CD8-positive, alpha-beta memory T cell (primary cell): ENCODE results near the gene CHST11. TPM values are rescaled to one million over a fixed set of nuclear protein-coding genes. Genes with fewer than 3 reads are reported as not detected.

Experiments used
- CTCF ChIA-PET: fragments of 350-600 bp; sonication (Branson Sonifier 250); formaldehyde crosslinking; loops from one replicate; lab custom pipeline; 2021; ENCODE audit warnings: antibody characterized with exemption; lab: Charles Lee
- POLR2A ChIA-PET: fragments of 350-600 bp; sonication (Branson Sonifier 250); formaldehyde crosslinking; loops from one replicate; lab custom pipeline; 2021; ENCODE audit warnings: antibody characterized with exemption; lab: Charles Lee
- DNase-seq, 5 donors: peaks; one replicate each; pipeline versions ENCODE4 v3.0.0 to v3.0.0-alpha.2; 2020 to 2022; ENCODE audit warnings: mixed read lengths in 1 of 5
- H3K27ac ChIP-seq: one replicate; pipeline ENCODE4 v1.7.0; 2013; ENCODE audit warnings: low read depth, mild to moderate bottlenecking, low read length, moderate library complexity
- H3K27me3 ChIP-seq: 2 replicates; pipeline ENCODE4 v1.7.0; 2013; ENCODE audit warnings: low read length, mild to moderate bottlenecking; ENCODE audit not compliant: insufficient read depth, poor library complexity, severe bottlenecking
- H3K36me3 ChIP-seq: 2 replicates; pipeline ENCODE4 v1.7.0; 2013; ENCODE audit warnings: mild to moderate bottlenecking, low read length, moderate library complexity; ENCODE audit not compliant: insufficient read depth
- H3K4me1 ChIP-seq: 2 replicates; pipeline ENCODE4 v1.7.0; 2013; ENCODE audit warnings: mild to moderate bottlenecking, low read length, moderate library complexity; ENCODE audit not compliant: insufficient read depth
- H3K4me3 ChIP-seq: 2 replicates; pipeline ENCODE4 v1.7.0; 2013; ENCODE audit warnings: mild to moderate bottlenecking, low read length
- H3K9me3 ChIP-seq: 2 replicates; pipeline ENCODE4 v1.7.0; 2013; ENCODE audit warnings: mild to moderate bottlenecking, low read length
- H3K27ac Mint-ChIP-seq, 8 donors: one replicate each; pipeline ENCODE4 v1.8.0; 2020 to 2021; ENCODE audit warnings: mixed read lengths in 8 of 8, mild to moderate bottlenecking in 6 of 8, inconsistent platforms in 3 of 8, moderate library complexity in 3 of 8
- H3K27me3 Mint-ChIP-seq, 2 donors: one replicate each; pipeline ENCODE4 v1.8.0; 2020 to 2021; ENCODE audit warnings: mixed read lengths in 2 of 2, mild to moderate bottlenecking in 1 of 2, moderate library complexity in 1 of 2
- H3K36me3 Mint-ChIP-seq, 3 donors: one replicate each; pipeline ENCODE4 v1.8.0; 2020 to 2021; ENCODE audit warnings: mixed read lengths in 3 of 3, inconsistent platforms in 1 of 3, mild to moderate bottlenecking in 1 of 3
- H3K4me1 Mint-ChIP-seq, 3 donors: one replicate each; pipeline ENCODE4 v1.8.0; 2020 to 2021; ENCODE audit warnings: mixed read lengths in 3 of 3, inconsistent platforms in 1 of 3, mild to moderate bottlenecking in 1 of 3
- H3K4me3 Mint-ChIP-seq, 7 donors: one replicate each; pipeline ENCODE4 v1.8.0; 2020 to 2021; ENCODE audit warnings: mixed read lengths in 7 of 7, mild to moderate bottlenecking in 6 of 7, moderate library complexity in 4 of 7, inconsistent platforms in 2 of 7
- H3K9me3 Mint-ChIP-seq, 5 donors: one replicate each; pipeline ENCODE4 v1.8.0; 2020 to 2022; ENCODE audit warnings: mixed read lengths in 5 of 5, mild to moderate bottlenecking in 3 of 5, moderate library complexity in 2 of 5, inconsistent platforms in 1 of 5
- polyA plus RNA-seq: library from polyadenylated mRNA; unstranded; fragments of 300-500 nt; fragmentation: Illumina TruSeq; gene quantifications from one replicate; pipeline ENCODE4 v1.2.3, GENCODE V29; 2021
- total RNA-seq, 2 experiments: library from RNA; stranded (reverse); gene quantifications; one replicate each; pipeline ENCODE4 v1.2.3, GENCODE V29; 2021

Gene CHST11
- total and polyA plus RNA-seq, 3 experiments from 2014 or later: 47.8 to 76.8 (median 51.5) TPM

DNA sequence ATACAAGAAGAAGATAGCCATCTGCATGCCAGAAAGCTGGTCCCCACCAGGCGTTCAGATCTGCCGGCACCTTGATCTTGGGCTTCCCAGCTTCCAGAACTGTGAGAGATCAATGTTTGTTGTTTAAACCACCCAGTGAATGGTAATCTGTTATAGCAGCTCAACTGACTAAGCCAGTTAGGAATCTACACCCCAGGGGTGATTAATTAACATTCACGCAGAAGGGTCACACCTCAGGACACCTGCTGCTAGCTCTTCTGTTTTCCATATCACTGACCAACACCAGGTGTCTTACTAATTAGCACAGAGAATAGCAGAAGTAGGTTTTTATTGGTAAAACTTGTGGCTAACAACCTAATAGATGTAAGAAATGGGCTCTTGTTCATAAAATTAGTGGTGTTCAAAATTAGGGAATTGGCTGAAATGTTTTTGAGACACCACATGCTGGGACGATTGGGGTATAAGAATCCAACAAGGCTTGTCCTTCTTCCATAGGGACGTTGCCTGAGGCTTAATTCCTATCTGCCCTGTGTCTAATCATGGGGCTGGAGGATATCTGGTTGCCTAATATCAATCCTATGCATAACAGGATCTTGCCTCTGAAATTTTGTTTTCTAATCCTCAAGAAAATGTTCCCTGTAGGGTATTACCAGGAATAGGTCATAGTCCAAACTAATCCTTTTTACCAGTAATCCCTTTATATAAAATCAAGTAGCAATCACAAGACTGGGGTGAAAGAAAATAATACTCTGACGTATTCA lies 42.0 kb upstream of the CHST11 start:
- no peaks in the 10 kb centered on the region for H3K4me1 Mint-ChIP-seq
- H3K27ac ChIP-seq: no peak overlapping the region
- H3K4me1 ChIP-seq: no peaks in the 10 kb centered on the region
- POLR2A ChIA-PET: no interaction called here
- H3K4me3 Mint-ChIP-seq: no peak overlapping the region
- H3K27me3 ChIP-seq: no peaks in the 10 kb centered on the region
- H3K4me3 ChIP-seq: no peak overlapping the region
- H3K36me3 Mint-ChIP-seq: no peaks in the 10 kb centered on the region
- peaks cover 0 to 4% of the 10 kb centered on the region in 2 donors for H3K27me3 Mint-ChIP-seq
- H3K9me3 Mint-ChIP-seq: no peaks in the 10 kb centered on the region
- CTCF ChIA-PET: no interaction called here
- H3K27ac Mint-ChIP-seq: no peak overlapping the region
- no peaks in the 10 kb centered on the region for H3K9me3 ChIP-seq
- DNase-seq: no peak
- H3K36me3 ChIP-seq: no peaks in the 10 kb centered on the region

- Histone ChIP-seq H3K36me3 (no peaks in the 10 kb centered on the region), H3K9me3 (no peaks in the 10 kb centered on the region), H3K4me1 (no peaks in the 10 kb centered on the region), H3K27ac (no peak overlapping the region), H3K4me3 (no peak overlapping the region), H3K27me3 (no peaks in the 10 kb centered on the region)
- DNase-seq: no peak
- Mint-ChIP-seq H3K27ac (no peak overlapping the region), H3K27me3 (peaks cover 0 to 4% of the 10 kb centered on the region in 2 donors), H3K4me1 (no peaks in the 10 kb centered on the region), H3K36me3 (no peaks in the 10 kb centered on the region), H3K9me3 (no peaks in the 10 kb centered on the region), H3K4me3 (no peak overlapping the region)
- ChIA-PET CTCF (no interaction called here), POLR2A (no interaction called here)
These were observed 41.3 kb upstream of the CHST11 start for GRCh38 chr12:104415342-104415980.

DNA sequence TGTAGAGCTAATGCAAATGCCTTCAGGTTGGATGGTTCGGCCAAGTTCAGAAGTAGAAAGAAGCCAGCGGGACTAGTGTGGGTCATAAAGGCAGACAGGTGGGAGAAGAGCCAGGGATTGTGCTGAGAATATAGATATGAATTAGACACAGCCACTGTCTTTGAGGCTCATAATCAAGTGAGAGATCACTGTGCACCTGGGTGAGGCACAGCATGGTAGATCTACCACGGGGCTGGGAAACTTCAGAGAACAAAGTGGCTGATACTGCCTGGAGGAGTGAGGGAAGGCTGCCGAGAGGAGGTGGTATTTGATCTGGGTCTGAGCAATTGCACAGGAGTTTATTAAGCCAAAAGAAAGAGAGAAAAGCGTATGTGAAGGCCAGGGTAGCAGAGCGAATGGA lies 40.6 kb upstream of the CHST11 start:
- CTCF ChIA-PET: no interaction called here
- H3K9me3 Mint-ChIP-seq: no peaks in the 10 kb centered on the region

GRCh38 chr12:104416585-104416984 lies 40.2 kb upstream of the CHST11 start:
- CTCF ChIA-PET: no interaction called here
- Mint-ChIP-seq H3K4me1 (peaks cover 7 to 9% (median 8%) of the 10 kb centered on the region in 3 donors), H3K36me3 (no peaks in the 10 kb centered on the region), H3K27me3 (peaks cover 0 to 4% of the 10 kb centered on the region in 2 donors), H3K4me3 (no peak overlapping the region), H3K27ac (no peak overlapping the region), H3K9me3 (no peaks in the 10 kb centered on the region)
- no peak for DNase-seq
- Histone ChIP-seq H3K4me3 (no peak overlapping the region), H3K27ac (no peak overlapping the region), H3K9me3 (no peaks in the 10 kb centered on the region), H3K27me3 (no peaks in the 10 kb centered on the region), H3K36me3 (no peaks in the 10 kb centered on the region), H3K4me1 (no peaks in the 10 kb centered on the region)
- POLR2A ChIA-PET: no interaction called here

More for the DNA sequence above, 40.6 kb upstream of the CHST11 start:
- H3K36me3 Mint-ChIP-seq: no peaks in the 10 kb centered on the region
- peaks cover 4 to 5% (median 5%) of the 10 kb centered on the region in 3 donors for H3K4me1 Mint-ChIP-seq
- H3K36me3 ChIP-seq: no peaks in the 10 kb centered on the region
- H3K4me3 ChIP-seq: no peak overlapping the region
- POLR2A ChIA-PET: no interaction called here
- no peak overlapping the region for H3K27ac ChIP-seq
- H3K9me3 ChIP-seq: no peaks in the 10 kb centered on the region
- H3K27me3 ChIP-seq: no peaks in the 10 kb centered on the region
- no peak overlapping the region for H3K4me3 Mint-ChIP-seq
- no peak overlapping the region for H3K27ac Mint-ChIP-seq
- H3K27me3 Mint-ChIP-seq: peaks cover 0 to 4% of the 10 kb centered on the region in 2 donors
- no peak for DNase-seq
- no peaks in the 10 kb centered on the region for H3K4me1 ChIP-seq

- no peak for DNase-seq
- H3K4me1 Mint-ChIP-seq: peaks cover 7 to 9% (median 8%) of the 10 kb centered on the region in 3 donors
- H3K27ac Mint-ChIP-seq: no peak overlapping the region
- no peak overlapping the region for H3K4me3 Mint-ChIP-seq
- CTCF ChIA-PET: interaction anchor here (2.4 kb wide), 1 partner anchor 38 kb away, joined by 6 read pairs; no protein-coding TSS in a partner anchor
- no peak overlapping the region for H3K4me3 ChIP-seq
- H3K4me1 ChIP-seq: no peaks in the 10 kb centered on the region
- no peaks in the 10 kb centered on the region for H3K9me3 ChIP-seq
- no peaks in the 10 kb centered on the region for H3K9me3 Mint-ChIP-seq
- no peaks in the 10 kb centered on the region for H3K27me3 Mint-ChIP-seq
- POLR2A ChIA-PET: interaction anchor here (0.6 kb wide), 1 partner anchor 129 kb away, joined by 5 read pairs; no protein-coding TSS in a partner anchor
- H3K27ac ChIP-seq: no peak overlapping the region
- H3K36me3 Mint-ChIP-seq: no peaks in the 10 kb centered on the region
- no peaks in the 10 kb centered on the region for H3K36me3 ChIP-seq
- H3K27me3 ChIP-seq: no peaks in the 10 kb centered on the region
These were observed 37.0 kb upstream of the CHST11 start for GRCh38 chr12:104419717-104420116.

DNA sequence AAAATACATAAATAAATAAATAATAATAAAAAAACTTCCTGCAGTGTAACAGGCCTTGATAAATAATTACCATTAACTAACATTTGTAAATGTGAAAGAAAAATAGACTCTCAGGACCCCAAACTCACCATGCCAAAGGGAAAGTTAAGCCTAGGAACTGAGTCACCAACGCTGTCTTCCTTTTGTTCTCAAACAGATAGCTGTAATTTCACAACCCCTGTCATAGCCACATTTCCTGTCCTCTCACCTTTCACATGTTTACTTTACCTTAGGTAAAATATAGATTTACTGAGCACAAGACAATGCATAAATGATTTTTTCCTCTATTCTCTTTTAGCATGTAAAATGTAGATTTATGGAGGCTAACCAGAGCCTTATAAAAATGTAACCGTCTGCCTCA lies 35.9 kb upstream of the CHST11 start:
- no peaks in the 10 kb centered on the region for H3K27me3 ChIP-seq
- H3K4me3 ChIP-seq: no peak overlapping the region
- Mint-ChIP-seq H3K4me1 (peaks cover 7 to 9% (median 8%) of the 10 kb centered on the region in 3 donors), H3K9me3 (no peaks in the 10 kb centered on the region), H3K27ac (peak overlapping the region in 6 of 8 donors; percentile 8 to 90 (median 52)), H3K36me3 (no peaks in the 10 kb centered on the region), H3K4me3 (peak overlapping the region in 2 of 7 donors; percentile 41 to 44), H3K27me3 (no peaks in the 10 kb centered on the region)
- no peaks in the 10 kb centered on the region for H3K36me3 ChIP-seq
- H3K4me1 ChIP-seq: no peaks in the 10 kb centered on the region
- CTCF ChIA-PET: interaction anchor here (2.4 kb wide), 1 partner anchor 39 kb away, joined by 6 read pairs; no protein-coding TSS in a partner anchor
- POLR2A ChIA-PET: no interaction called here
- H3K27ac ChIP-seq: no peak overlapping the region
- DNase-seq: no peak
- no peaks in the 10 kb centered on the region for H3K9me3 ChIP-seq

DNA sequence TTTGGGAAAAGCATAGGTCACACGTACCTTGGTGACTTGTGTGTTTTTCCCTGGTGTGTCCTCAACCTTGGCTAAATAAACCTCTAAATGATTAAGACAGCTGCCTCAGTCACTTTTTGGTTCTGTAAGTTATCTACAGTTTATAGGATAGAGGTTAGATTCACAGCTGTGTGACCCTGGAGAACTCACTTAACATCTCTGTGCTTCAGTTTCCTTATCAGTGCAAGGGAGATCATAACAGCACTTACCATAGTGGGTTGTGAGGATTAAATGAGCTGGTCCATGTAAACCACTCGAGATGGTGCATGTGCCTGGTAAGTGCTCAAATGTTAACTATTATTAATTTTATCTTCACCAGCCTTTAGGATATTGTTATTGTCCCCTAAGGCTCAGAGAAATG lies 35.4 kb upstream of the CHST11 start:
- Histone ChIP-seq H3K9me3 (no peaks in the 10 kb centered on the region), H3K4me1 (no peaks in the 10 kb centered on the region), H3K27ac (no peak overlapping the region), H3K4me3 (no peak overlapping the region), H3K36me3 (no peaks in the 10 kb centered on the region), H3K27me3 (no peaks in the 10 kb centered on the region)
- Mint-ChIP-seq H3K36me3 (no peaks in the 10 kb centered on the region), H3K27ac (peak overlapping the region in 5 of 8 donors; percentile 8 to 90 (median 56)), H3K27me3 (no peaks in the 10 kb centered on the region), H3K9me3 (no peaks in the 10 kb centered on the region), H3K4me1 (peaks cover 7 to 13% (median 11%) of the 10 kb centered on the region in 3 donors), H3K4me3 (peak overlapping the region in 4 of 7 donors; percentile 1 to 44 (median 28))
- ChIA-PET CTCF (no interaction called here), POLR2A (no interaction called here)
- DNase-seq: no peak

DNA sequence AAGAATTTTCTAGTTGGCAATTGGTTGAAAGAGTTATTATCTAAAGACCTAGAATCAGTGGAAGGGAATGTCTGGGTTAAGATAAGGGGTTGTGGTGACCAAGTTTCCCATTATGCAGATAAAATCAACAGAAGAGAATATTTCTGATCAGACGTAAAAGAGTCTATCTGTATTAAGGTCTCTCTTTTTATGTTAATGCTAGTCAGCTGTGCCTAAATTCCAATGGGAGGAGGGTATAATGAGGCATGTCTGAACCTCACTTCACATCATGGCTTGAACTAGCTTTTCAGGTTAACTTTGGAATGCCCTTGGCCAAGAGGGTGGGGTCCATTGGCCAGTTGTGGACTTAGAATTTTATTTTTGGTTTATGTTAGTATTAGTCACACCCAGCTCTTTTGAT lies 34.3 kb upstream of the CHST11 start:
- ChIA-PET POLR2A (no interaction called here), CTCF (no interaction called here)
- no peak for DNase-seq
- Mint-ChIP-seq H3K27ac (no peak overlapping the region), H3K36me3 (no peaks in the 10 kb centered on the region), H3K9me3 (no peaks in the 10 kb centered on the region), H3K4me1 (peaks cover 15 to 24% (median 22%) of the 10 kb centered on the region in 3 donors), H3K4me3 (no peak overlapping the region), H3K27me3 (no peaks in the 10 kb centered on the region)
- H3K27ac ChIP-seq: no peak overlapping the region
- no peaks in the 10 kb centered on the region for H3K9me3 ChIP-seq
- no peak overlapping the region for H3K4me3 ChIP-seq
- no peaks in the 10 kb centered on the region for H3K4me1 ChIP-seq
- no peaks in the 10 kb centered on the region for H3K27me3 ChIP-seq
- H3K36me3 ChIP-seq: no peaks in the 10 kb centered on the region
